ENCODE results near the gene KY.

DNA sequence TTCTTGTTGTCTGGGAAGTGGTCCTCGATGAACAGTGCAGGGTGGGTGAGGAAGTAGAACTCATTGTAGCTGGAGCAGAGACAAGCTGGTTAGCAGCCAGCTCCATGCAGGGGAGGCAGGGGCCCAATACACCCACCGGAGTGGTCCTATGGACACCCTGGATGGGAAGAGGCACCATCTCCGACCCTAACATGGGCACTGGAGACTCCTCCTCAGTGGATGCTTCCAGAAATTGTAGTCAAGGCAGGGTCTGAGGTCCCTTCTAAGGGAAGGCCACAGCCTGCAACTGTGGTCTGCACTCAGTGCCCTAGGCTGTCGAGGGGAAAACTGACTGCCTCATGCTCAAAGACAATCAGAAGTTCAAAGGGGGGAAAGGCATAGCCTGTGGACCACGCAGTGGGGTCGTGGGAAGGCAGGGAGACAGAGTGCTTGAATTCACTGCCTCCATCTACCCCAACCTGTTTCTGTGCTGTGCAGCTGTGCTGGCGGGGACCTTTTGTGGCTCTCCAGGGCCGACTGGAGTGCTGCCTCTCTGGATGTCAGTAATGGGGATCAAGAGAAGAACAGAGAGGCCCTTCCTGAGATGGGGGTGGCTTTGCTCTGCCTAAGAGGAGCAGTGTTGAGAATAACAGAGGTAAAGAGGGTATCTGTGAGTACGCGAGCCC lies 41.9 kb downstream of the KY start:
- no peak for TF ChIP-seq EZH2 (IDR thresholded peaks at IDR 0.05; ENCODE audit: low read length)
- TF ChIP-seq, protein P1, sequence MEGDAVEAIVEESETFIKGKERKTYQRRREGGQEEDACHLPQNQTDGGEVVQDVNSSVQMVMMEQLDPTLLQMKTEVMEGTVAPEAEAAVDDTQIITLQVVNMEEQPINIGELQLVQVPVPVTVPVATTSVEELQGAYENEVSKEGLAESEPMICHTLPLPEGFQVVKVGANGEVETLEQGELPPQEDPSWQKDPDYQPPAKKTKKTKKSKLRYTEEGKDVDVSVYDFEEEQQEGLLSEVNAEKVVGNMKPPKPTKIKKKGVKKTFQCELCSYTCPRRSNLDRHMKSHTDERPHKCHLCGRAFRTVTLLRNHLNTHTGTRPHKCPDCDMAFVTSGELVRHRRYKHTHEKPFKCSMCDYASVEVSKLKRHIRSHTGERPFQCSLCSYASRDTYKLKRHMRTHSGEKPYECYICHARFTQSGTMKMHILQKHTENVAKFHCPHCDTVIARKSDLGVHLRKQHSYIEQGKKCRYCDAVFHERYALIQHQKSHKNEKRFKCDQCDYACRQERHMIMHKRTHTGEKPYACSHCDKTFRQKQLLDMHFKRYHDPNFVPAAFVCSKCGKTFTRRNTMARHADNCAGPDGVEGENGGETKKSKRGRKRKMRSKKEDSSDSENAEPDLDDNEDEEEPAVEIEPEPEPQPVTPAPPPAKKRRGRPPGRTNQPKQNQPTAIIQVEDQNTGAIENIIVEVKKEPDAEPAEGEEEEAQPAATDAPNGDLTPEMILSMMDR (optimal IDR thresholded peaks at IDR 0.05 in 1 of 3, IDR thresholded peaks at IDR 0.05 in 1 of 3, conservative IDR thresholded peaks at IDR 0.05 in 1 of 3; ENCODE audit: extremely low read depth in 1 of 3, insufficient read depth in 2 of 3, low read length in 3 of 3): no peak

All from keratinocyte (primary cell).